Right atrium auricular region (tissue), 2 donors: ENCODE data around the gene RNF123. TPM values are rescaled to one million over a fixed set of nuclear protein-coding genes. Genes with fewer than 3 reads are reported as not detected.

Source experiments
- DNase-seq: peaks from one replicate; pipeline ENCODE4 v3.0.0-alpha.2; 2019; ENCODE audit warnings: low spot score
- H3K27ac ChIP-seq, 2 donors: fragments of 200-600 bp; sonication (generic); 1 replicate in 1 of 2; 2 replicates in 1 of 2; pipeline ENCODE4 v1.5.1; 2016 to 2019
- H3K27me3 ChIP-seq, 2 donors: fragments of 200-600 bp; sonication (generic); one replicate each; pipeline versions ENCODE4 v1.5.1 to v1.6.0; 2017 to 2019
- H3K36me3 ChIP-seq: fragments of 200-600 bp; sonication (generic); one replicate; pipeline ENCODE4 v1.5.1; 2016
- H3K4me1 ChIP-seq, 2 donors: fragments of 200-600 bp; sonication (generic); one replicate each; pipeline versions ENCODE4 v1.5.1 to v1.6.0; 2017 to 2019
- H3K4me3 ChIP-seq, 2 donors: fragments of 200-600 bp; sonication (generic); 1 replicate in 1 of 2; 2 replicates in 1 of 2; pipeline ENCODE4 v1.5.1; 2017 to 2019; ENCODE audit warnings: mild to moderate bottlenecking in 1 of 2, moderate library complexity in 1 of 2
- H3K9me3 ChIP-seq, 2 donors: fragments of 200-600 bp; sonication (generic); one replicate each; pipeline ENCODE4 v1.5.1; 2019
- total RNA-seq, 2 donors: library from RNA; depleted of rRNA; stranded (reverse); fragments of >200 nt; gene quantifications; one replicate each; pipeline ENCODE4 v1.1.0, GENCODE V29; 2016
- TF ChIP-seq, protein P1 (sequence below), 2 donors: fragments of 200-600 bp; sonication (generic); IDR thresholded peaks; one replicate each; pipeline ENCODE4 v1.5.1; 2019; ENCODE audit warnings: antibody characterized with exemption in 2 of 2

The RNF123 gene
- total RNA-seq, 2 donors from 2014 or later = 29.1 to 29.8 TPM

DNA sequence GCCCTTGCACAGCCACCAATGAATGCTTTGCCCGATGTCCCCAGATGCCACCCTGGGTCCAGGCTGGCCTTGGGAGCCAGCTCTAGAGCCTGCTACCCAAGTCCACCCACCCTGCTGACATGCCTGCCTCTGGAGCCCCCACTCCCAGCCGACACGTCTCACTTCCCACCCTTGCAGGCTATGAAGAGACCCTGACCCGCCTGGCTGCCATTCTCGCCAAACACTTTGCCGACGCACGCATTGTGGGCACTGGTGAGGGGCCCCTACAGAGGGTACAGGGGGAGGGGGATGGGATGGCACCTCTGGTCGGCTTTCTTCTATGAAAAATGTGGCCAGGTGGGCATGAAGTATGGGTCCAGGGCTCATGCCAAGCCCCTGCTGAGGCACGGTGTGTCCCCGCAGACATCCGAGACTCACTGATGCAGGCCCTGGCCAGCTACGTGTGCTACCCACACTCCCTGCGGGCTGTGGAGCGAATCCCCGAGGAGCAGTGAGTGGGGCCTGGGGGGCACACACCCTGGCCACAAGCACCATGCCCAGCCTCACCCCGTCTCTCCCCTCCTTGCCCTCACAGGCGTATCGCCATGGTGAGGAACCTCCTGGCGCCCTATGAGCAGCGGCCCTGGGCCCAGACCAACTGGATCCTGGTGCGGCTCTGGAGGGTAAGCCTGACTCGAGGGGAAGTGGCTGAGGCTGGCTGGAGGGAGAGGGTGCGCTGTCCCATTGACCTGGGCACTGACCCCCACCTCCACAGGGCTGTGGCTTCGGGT is 24.2 kb downstream of the RNF123 start:
- Histone ChIP-seq H3K27me3 (no peaks in the 10 kb centered on the region), H3K4me3 (no peak overlapping the region), H3K9me3 (no peaks in the 10 kb centered on the region), H3K36me3 (peaks cover 13% of the 10 kb centered on the region), H3K27ac (no peak overlapping the region), H3K4me1 (peaks cover 0 to 4% of the 10 kb centered on the region in 2 donors)
- TF ChIP-seq, protein P1, sequence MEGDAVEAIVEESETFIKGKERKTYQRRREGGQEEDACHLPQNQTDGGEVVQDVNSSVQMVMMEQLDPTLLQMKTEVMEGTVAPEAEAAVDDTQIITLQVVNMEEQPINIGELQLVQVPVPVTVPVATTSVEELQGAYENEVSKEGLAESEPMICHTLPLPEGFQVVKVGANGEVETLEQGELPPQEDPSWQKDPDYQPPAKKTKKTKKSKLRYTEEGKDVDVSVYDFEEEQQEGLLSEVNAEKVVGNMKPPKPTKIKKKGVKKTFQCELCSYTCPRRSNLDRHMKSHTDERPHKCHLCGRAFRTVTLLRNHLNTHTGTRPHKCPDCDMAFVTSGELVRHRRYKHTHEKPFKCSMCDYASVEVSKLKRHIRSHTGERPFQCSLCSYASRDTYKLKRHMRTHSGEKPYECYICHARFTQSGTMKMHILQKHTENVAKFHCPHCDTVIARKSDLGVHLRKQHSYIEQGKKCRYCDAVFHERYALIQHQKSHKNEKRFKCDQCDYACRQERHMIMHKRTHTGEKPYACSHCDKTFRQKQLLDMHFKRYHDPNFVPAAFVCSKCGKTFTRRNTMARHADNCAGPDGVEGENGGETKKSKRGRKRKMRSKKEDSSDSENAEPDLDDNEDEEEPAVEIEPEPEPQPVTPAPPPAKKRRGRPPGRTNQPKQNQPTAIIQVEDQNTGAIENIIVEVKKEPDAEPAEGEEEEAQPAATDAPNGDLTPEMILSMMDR (IDR thresholded peaks at IDR 0.05) = no peak
- no peak for DNase-seq

DNA sequence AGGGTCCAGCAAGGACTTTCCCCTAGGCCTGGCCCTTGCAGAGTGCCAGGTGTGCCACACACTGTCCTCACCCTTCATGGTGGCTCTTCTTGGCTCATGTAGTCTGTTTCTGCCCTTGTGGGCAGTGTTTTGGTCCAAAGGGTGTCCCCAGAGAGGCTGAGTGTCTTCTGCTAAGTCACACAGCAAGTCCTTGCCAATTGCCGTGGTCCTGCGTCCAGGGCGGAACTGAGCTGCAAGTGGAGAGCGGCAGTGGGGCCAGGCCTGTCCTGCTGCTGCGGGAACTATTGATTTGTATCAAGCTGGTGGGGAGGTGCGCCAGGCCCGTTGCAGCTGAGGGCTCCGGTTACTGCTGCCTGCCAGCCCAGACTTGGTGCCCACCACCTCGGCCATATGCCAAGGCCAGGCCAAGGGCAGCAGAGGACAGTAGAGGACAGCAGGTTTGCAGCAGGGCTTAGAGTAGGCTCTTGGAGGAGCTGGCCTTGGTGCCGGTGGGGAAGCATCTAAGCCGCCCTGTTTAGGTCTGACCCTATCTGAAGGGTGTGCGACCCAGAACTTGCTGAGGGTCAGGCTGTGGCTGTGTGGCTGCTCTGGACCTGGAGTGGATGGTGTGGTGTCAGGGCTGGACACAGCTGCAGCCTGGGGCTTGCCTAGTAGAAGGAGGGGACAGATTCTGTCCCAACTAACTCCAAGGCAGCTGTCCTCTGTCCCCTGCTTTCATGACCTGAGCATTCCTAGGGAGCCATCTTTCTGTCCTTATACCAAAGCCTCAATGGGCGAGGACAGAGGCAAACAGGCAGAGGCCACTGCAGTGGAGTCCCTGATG is 25.6 kb downstream of the RNF123 start:
- DNase-seq = no peak
- H3K27me3 ChIP-seq = no peaks in the 10 kb centered on the region
- H3K27ac ChIP-seq = no peak overlapping the region
- H3K9me3 ChIP-seq = no peaks in the 10 kb centered on the region
- no peak overlapping the region for H3K4me3 ChIP-seq
- H3K36me3 ChIP-seq = peaks cover 13% of the 10 kb centered on the region
- TF ChIP-seq, protein P1 (IDR thresholded peaks at IDR 0.05) = no peak
- peaks cover 0 to 14% of the 10 kb centered on the region in 2 donors for H3K4me1 ChIP-seq

DNA sequence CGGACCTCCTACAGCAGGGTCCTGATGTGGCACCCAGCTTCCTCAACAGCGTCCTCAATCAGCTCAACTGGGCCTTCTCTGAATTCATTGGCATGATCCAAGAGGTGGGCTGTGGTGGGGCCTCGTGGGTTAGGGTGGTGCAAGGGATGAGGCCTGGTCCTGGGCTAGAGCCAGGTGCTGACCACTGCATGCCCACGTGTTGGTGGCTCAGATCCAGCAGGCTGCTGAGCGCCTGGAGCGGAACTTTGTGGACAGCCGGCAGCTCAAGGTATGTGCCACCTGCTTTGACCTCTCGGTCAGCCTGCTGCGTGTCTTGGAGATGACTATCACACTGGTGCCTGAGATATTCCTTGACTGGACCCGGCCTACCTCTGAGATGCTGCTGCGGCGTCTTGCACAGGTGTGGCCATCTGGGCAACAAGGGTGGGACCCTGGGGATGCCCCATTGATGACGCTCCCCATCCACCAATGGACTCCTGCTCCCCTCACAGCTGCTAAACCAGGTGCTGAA is 26.3 kb downstream of the RNF123 start:
- no peaks in the 10 kb centered on the region for H3K27me3 ChIP-seq
- H3K4me1 ChIP-seq = peaks cover 0 to 14% of the 10 kb centered on the region in 2 donors
- TF ChIP-seq, protein P1 (IDR thresholded peaks at IDR 0.05) = no peak
- DNase-seq = no peak
- H3K36me3 ChIP-seq = peaks cover 13% of the 10 kb centered on the region
- no peaks in the 10 kb centered on the region for H3K9me3 ChIP-seq
- H3K27ac ChIP-seq = no peak overlapping the region
- H3K4me3 ChIP-seq = no peak overlapping the region

DNA sequence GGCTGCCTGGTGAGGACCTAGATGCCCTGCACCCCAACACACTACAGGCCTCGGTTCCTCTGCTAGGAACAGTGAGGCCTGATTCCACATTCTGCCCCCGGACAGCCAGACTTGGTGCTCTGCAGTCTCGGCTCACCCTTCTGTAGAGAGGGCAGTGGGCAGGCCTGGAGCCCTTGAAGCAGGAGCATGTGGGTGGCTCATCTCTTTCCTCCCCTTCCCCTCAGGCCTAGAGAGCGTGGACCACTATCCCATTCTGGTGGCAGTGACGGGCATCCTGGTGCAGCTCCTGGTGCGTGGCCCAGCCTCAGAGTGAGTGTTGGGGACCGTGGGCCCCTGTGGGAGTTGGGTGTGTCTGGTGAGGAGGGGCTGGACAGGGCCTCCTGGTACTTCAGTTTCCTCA is 26.8 kb downstream of the RNF123 start:
- TF ChIP-seq, protein P1 (IDR thresholded peaks at IDR 0.05) = no peak
- Histone ChIP-seq H3K4me3 (no peak overlapping the region), H3K9me3 (no peaks in the 10 kb centered on the region), H3K27me3 (no peaks in the 10 kb centered on the region), H3K36me3 (peaks cover 18% of the 10 kb centered on the region), H3K4me1 (peaks cover 0 to 14% of the 10 kb centered on the region in 2 donors), H3K27ac (no peak overlapping the region)
- no peak for DNase-seq

DNA sequence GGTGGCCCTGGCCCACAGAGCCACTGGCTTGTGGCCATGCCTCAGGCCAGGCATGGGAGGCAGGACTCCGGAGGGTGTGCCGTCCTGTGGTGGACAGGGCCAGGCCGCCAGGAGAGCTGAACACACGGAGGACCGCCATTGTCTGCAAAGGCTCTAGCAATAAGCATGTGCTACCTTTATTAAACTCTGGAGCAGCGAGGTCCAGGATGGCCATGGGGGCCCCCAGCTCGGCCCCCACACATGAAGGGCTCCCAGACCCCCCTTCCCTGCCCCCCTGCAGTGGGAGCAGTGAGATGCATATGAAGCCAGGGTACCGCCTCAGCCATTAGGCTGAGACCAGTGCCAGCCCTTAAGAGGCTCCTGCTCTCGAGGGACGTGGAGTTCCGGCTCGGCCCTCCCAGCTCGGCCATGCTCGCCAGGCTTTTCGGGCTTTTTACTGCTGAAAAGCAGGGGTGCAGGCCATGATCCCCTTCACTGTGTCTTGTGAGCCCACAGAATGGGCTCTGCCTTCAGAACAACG is 27.4 kb downstream of the RNF123 start:
- Histone ChIP-seq H3K27ac (no peak overlapping the region), H3K36me3 (peaks cover 24% of the 10 kb centered on the region)
- no peak for DNase-seq

More for the DNA sequence above, 27.4 kb downstream of the RNF123 start:
- TF ChIP-seq, protein P1 (IDR thresholded peaks at IDR 0.05) = no peak
- Histone ChIP-seq H3K9me3 (no peaks in the 10 kb centered on the region), H3K27me3 (no peaks in the 10 kb centered on the region), H3K4me3 (no peak overlapping the region), H3K4me1 (peaks cover 0 to 14% of the 10 kb centered on the region in 2 donors)
